Left lung (tissue), 10 donors: ENCODE results near the gene ADAM12. TPM values are rescaled to one million over a fixed set of nuclear protein-coding genes. Genes with fewer than 3 reads are reported as not detected.

ENCODE experiments used
- ATAC-seq: fragments of 200-7000 bp; cut with Tn5 transposase; one replicate; pipeline ENCODE4 v1.9.1; 2020; ENCODE audit warnings: moderate library complexity
- DNase-seq, 4 donors: peaks; one replicate each; pipeline ENCODE4 v3.0.0-alpha.2; 2013 to 2020
- H3K27ac ChIP-seq, 2 donors: fragments of 200-600 bp; sonication (generic) in 1 of 2; one replicate each; pipeline versions ENCODE4 v1.5.0 to v1.8.0; 2020 to 2021
- H3K27me3 ChIP-seq, 2 donors: fragments of 200-600 bp; sonication (generic) in 1 of 2; one replicate each; pipeline versions ENCODE4 v1.5.0 to v1.8.0; 2020 to 2021
- H3K36me3 ChIP-seq, 2 donors: fragments of 200-600 bp; sonication (generic) in 1 of 2; one replicate each; pipeline versions ENCODE4 v1.5.0 to v1.8.0; 2020 to 2021
- H3K4me1 ChIP-seq, 2 donors: fragments of 200-600 bp; one replicate each; pipeline ENCODE4 v1.8.0; 2021
- H3K4me3 ChIP-seq, 2 donors: fragments of 200-600 bp; sonication (generic) in 1 of 2; one replicate each; pipeline versions ENCODE4 v1.5.0 to v1.8.0; 2020 to 2021; ENCODE audit warnings: mild to moderate bottlenecking in 1 of 2
- H3K9me3 ChIP-seq, 2 donors: fragments of 200-600 bp; sonication (generic) in 1 of 2; one replicate each; pipeline versions ENCODE4 v1.5.0 to v1.8.0; 2020 to 2021
- CTCF ChIP-seq, 2 donors: fragments of 200-600 bp; sonication (generic) in 1 of 2; IDR thresholded peaks; one replicate each; pipeline versions ENCODE4 v1.5.0 to v1.8.0; 2021; ENCODE audit warnings: antibody characterized with exemption in 2 of 2
- intact Hi-C, 2 donors: fragments of 100-400 bp; cut with DNase I; formaldehyde crosslinking; loops; one replicate each; pipeline versions ENCODE4 v1.11.2 to v1.14.2; 2022
- polyA plus RNA-seq, 6 donors: library from polyadenylated mRNA; unstranded; fragments of 120-200 nt; gene quantifications; one replicate each; pipeline ENCODE4 v1.2.1, GENCODE V29; 2013; ENCODE audit not compliant: insufficient read length in 6 of 6
- total RNA-seq, 2 donors: library from RNA; stranded (reverse); fragmentation: NEBNext Ultra II Directional; extraction: Animal tissue kit (Norgen Biotek cat#: 25700); gene quantifications; one replicate each; pipeline ENCODE4 v1.2.1, GENCODE V29; 2021
- donor health status: DM: no; HTN: yes; CAD: no.
- donor health status: DM: no; HTN: no; CAD: no.

The ADAM12 gene
- total and polyA plus RNA-seq, 8 donors = 2.6 to 22.4 (median 10.7) TPM

- ATAC-seq = peak; percentile 76
- Histone ChIP-seq H3K36me3 (no peaks in the 10 kb centered on the region), H3K4me1 (peaks cover 0 to 8% of the 10 kb centered on the region in 2 donors), H3K27me3 (peaks cover 0 to 13% of the 10 kb centered on the region in 2 donors), H3K4me3 (no peak overlapping the region), H3K9me3 (no peaks in the 10 kb centered on the region), H3K27ac (peak overlapping the region in 1 of 2 donors; percentile 34)
- intact Hi-C loops = no loop called here
- peak in 2 of 4 donors; percentile 60 to 86 for DNase-seq
- TF ChIP-seq CTCF (IDR thresholded peaks at IDR 0.05) = no peak
Measured at GRCh38 chr10:126062131-126063032, 325.9 kb downstream of the ADAM12 start.

GRCh38 chr10:126061526-126061925 is 326.8 kb downstream of the ADAM12 start:
- ATAC-seq = no peak

GRCh38 chr10:126060261-126060931 is 327.9 kb downstream of the ADAM12 start:
- ATAC-seq = peak; percentile 13
- intact Hi-C loops = no loop called here

More at GRCh38 chr10:126061526-126061925, 326.8 kb downstream of the ADAM12 start:
- Histone ChIP-seq H3K4me3 (no peak overlapping the region), H3K36me3 (no peaks in the 10 kb centered on the region), H3K9me3 (no peaks in the 10 kb centered on the region), H3K27me3 (peaks cover 0 to 14% of the 10 kb centered on the region in 2 donors), H3K4me1 (peaks cover 0 to 8% of the 10 kb centered on the region in 2 donors), H3K27ac (no peak overlapping the region)
- DNase-seq = no peak
- intact Hi-C loops = no loop called here
- TF ChIP-seq CTCF (IDR thresholded peaks at IDR 0.05) = no peak

GRCh38 chr10:126059076-126059826 is 329.0 kb downstream of the ADAM12 start:
- ATAC-seq = no peak

More at GRCh38 chr10:126060261-126060931, 327.9 kb downstream of the ADAM12 start:
- peaks cover 0 to 8% of the 10 kb centered on the region in 2 donors for H3K4me1 ChIP-seq
- H3K9me3 ChIP-seq = no peaks in the 10 kb centered on the region
- H3K27me3 ChIP-seq = peaks cover 0 to 14% of the 10 kb centered on the region in 2 donors
- H3K27ac ChIP-seq = no peak overlapping the region
- no peaks in the 10 kb centered on the region for H3K36me3 ChIP-seq
- no peak overlapping the region for H3K4me3 ChIP-seq
- no peak for TF ChIP-seq CTCF (IDR thresholded peaks at IDR 0.05)
- DNase-seq = no peak

More at GRCh38 chr10:126059076-126059826, 329.0 kb downstream of the ADAM12 start:
- H3K36me3 ChIP-seq = no peaks in the 10 kb centered on the region
- TF ChIP-seq CTCF (IDR thresholded peaks at IDR 0.05) = no peak
- H3K27me3 ChIP-seq = peaks cover 0 to 14% of the 10 kb centered on the region in 2 donors
- H3K9me3 ChIP-seq = no peaks in the 10 kb centered on the region
- no peak overlapping the region for H3K4me3 ChIP-seq
- DNase-seq = no peak
- intact Hi-C loops = no loop called here
- no peak overlapping the region for H3K27ac ChIP-seq
- peaks cover 0 to 8% of the 10 kb centered on the region in 2 donors for H3K4me1 ChIP-seq
